Gastrocnemius medialis (tissue), 4 donors: ENCODE data around the gene MT4.

Experiments used
- CTCF ChIP-seq, 5 experiments: fragments of 450-650 bp in 3 of 5; fragments of 200-600 bp in 2 of 5; sonication (generic) in 2 of 5; IDR thresholded peaks in 4 of 5; conservative IDR thresholded peaks in 1 of 5; 1 replicate in 4 of 5; 2 replicates in 1 of 5; pipeline ENCODE4 v1.5.1; 2016 to 2019; ENCODE audit warnings: antibody characterized with exemption in 5 of 5, mild to moderate bottlenecking in 3 of 5, moderate library complexity in 3 of 5
- POLR2A ChIP-seq, 2 donors: fragments of 450-650 bp; IDR thresholded peaks; one replicate each; pipeline ENCODE4 v1.6.1; 2017; ENCODE audit warnings: antibody characterized with exemption in 2 of 2, mild to moderate bottlenecking in 2 of 2, moderate library complexity in 2 of 2

DNA sequence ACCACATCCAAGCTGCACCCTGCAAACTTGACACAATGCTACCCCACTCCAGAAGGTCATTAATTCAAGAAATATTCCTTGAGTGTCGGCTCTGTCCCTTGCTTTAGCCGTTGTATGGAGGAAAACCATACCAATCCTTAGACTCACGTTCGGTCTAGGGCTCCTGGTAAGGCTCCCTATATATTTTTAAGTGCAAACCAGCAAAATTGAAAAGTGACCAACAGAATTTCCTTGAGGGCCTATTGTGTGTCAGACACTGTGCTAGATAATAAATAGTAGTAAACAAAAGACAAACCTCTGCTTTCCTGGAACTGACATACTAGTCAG lies 44.7 kb upstream of the MT4 start:
- TF ChIP-seq POLR2A (IDR thresholded peaks at IDR 0.05) (no peak), CTCF (IDR thresholded peaks at IDR 0.05 in 4 of 5, conservative IDR thresholded peaks at IDR 0.05 in 1 of 5) (peak in 1 of 5 experiments; percentile 4)
